A549 treated with CpdA at 1 μM for 4 hours (cell line): ENCODE measurements around the gene RDM1. TPM values are rescaled to one million over a fixed set of nuclear protein-coding genes. Genes with fewer than 3 reads are reported as not detected.

Source experiments
- total RNA-seq: library from RNA; stranded (reverse); fragments of 200-300 nt; extraction: Qiagen RNA extraction; gene quantifications from 5 replicates; pipeline ENCODE4 v1.2.3, GENCODE V29; 2022; ENCODE audit warnings: low read depth

The RDM1 gene, protein sequence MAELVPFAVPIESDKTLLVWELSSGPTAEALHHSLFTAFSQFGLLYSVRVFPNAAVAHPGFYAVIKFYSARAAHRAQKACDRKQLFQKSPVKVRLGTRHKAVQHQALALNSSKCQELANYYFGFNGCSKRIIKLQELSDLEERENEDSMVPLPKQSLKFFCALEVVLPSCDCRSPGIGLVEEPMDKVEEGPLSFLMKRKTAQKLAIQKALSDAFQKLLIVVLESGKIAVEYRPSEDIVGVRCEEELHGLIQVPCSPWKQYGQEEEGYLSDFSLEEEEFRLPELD
- total RNA-seq = 2.6 to 3.4 TPM (median 2.8 TPM) in 5 replicates

DNA sequence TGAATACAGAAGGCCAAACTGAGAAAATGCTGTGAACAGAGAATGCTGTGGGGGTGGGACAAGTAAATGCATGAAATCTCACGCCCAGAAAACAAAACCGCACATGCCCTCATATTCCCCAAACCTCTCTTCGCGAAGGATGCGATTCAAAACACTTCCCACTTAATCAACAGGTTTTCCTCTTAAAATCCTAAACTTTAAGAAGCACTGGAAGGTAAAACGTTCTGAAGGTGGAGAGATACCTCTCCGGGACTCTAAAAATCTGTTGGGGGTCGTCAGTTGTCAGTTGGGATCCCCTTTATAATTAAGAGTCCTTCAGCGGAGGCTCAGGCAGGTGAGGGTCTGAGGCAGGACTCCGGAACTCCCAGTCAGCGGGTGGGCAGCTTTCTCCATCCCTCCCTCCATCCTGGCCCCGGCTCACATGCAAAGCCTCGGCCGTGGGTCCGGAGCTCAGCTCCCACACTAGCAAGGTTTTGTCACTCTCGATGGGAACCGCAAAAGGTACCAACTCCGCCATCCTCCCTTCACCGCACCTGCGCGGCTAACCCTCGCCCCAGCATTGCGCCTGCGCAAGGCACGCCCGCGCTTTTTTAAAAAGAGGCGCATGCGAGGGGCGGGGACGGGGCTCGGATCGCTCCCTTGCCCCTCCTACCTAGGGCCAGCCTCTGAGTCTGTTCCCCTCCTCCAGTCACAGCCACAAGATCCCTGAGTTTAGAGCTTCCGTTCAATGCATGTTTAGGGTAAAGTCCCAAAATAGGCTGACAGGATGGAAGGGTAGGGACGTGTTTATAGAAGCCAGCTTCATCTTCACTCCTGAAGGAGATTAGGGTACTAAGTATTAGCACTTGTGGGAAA is at the start of gene RDM1:
TSS of gene RDM1 (minus strand) at position 563 of the 855 bp plus-strand sequence. CDS start at position 517, 46 bp downstream.

DNA sequence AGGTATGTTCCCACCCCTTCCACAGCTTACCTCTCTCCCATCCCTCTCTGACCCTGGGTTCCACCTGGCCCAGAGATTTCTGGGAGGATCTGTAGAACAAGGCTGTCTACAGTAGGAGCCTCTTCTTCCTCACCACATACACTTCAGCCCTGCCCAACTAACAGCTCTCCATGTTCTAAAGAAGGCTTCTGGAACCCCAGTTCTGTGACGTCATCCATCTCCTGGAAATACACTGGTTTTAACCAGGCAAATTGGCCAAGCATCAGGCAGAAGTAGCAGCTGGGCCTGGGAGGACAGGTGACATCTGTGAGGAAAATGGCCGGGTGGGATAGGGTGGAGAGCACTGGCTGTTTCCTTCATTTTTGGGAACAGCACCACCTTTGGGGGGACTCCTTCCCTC is 13.0 kb upstream of the RDM1 start, which contains the start of gene LYZL6:
TSS of gene LYZL6 (minus strand) at position 177 of the 400 bp plus-strand sequence. CDS start 4,357 bp downstream, outside the sequence.

DNA sequence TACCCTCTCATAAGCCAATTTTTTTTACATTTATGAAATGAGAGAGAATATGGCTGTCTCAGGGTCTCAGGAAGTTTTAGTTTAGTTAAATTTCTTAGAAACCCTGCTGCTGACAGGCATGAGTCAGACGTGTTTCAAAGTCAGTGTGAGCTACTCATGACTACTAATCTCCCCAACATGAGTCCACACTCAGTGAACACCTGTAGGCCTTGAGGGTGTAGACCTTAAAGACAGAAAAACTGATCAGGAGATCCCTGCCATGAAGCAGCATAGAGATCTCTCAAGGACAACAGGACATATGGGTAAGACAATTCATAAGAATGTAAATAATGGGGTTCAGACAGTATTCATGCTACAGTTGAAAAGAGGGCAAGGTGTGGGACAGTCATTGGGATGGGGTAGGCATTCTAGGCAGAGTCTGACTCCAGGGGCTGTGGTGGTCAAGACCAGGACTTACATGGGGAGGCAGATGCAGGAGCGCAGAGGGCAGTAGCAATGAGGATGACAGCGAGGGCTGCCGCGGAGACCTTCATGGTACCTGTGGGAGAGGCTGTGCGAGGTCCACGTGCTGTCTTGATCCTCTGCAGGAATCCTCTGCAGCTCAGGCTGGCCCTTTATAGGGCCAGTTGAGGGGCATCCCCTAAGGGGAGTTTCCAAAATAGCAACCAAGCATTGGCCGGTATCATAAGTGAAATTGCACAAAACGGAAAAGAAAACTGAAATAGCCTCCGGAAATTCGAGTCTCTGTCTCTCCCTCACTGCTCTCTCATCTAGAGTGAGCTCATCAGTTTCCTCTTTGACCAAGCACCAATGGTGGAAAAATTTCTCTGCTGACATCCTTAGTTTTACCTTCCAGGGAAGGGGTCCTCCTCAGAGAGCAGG is 50.6 kb downstream of the RDM1 start, which contains the start of gene CCL5:
TSS of gene CCL5 (minus strand) at position 588 of the 882 bp plus-strand sequence.

DNA sequence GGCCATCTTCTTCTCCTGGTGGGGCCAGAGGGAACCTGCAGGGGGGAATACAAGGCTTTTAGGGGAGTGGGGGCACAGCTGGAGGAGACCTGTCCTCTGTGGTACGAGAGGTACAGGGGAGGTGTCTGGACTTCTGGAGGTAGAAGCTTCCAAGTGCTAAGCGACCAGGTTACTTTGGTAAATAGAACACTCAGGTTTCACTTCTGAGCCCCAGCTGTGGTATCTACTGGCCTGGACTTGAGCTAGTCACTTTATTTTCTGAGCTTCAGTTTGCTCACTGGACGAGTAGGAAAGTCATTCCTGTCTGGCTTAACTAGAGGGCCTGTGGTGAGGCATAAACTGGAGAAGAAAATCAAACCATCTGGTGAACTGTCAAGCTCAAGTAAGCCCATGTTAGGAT is 61.8 kb downstream of the RDM1 start, which contains the start of gene HEATR9:
TSS of gene HEATR9 (minus strand) at position 155 of the 400 bp plus-strand sequence. CDS start at position 6, 149 bp downstream.

Other genes starting within 250 kb of the RDM1 start
- 0.05 to 0.15 TPM (median 0.10 TPM) in 5 replicates for gene RASL10B, start 199.1 kb downstream of the RDM1 start, total RNA-seq
- 0.09 to 0.21 TPM (median 0.12 TPM) in 4 of 5 replicates, not detected in the other for gene GAS2L2, start 177.5 kb downstream of the RDM1 start, total RNA-seq
- 0.23 to 0.42 TPM (median 0.30 TPM) in 5 replicates for gene C17orf50, start 169.9 kb downstream of the RDM1 start, total RNA-seq
- 3.6 to 7.7 TPM (median 6.0 TPM) in 5 replicates for gene MMP28, start 135.1 kb downstream of the RDM1 start, total RNA-seq
- gene TAF15, start 121.3 kb downstream of the RDM1 start, total RNA-seq = 209 to 237 TPM (median 216 TPM) in 5 replicates
- gene HEATR9, start 61.9 kb downstream of the RDM1 start, total RNA-seq = not detected in 5 replicates
- gene CCL5, start 50.4 kb downstream of the RDM1 start, total RNA-seq = 1.1 to 2.1 TPM (median 1.7 TPM) in 5 replicates
- not detected in 5 replicates for gene LYZL6, start 12.9 kb upstream of the RDM1 start, total RNA-seq
- not detected in 5 replicates for gene CCL16, start 50.7 kb upstream of the RDM1 start, total RNA-seq
- gene CCL14, start 56.0 kb upstream of the RDM1 start, total RNA-seq = not detected in 5 replicates
- gene CCL15, start 70.8 kb upstream of the RDM1 start, total RNA-seq = not detected in 5 replicates
- not detected in 5 replicates for gene CCL23, start 87.2 kb upstream of the RDM1 start, total RNA-seq
- gene CCL18, start 133.5 kb upstream of the RDM1 start, total RNA-seq = not detected in 5 replicates
- not detected in 5 replicates for gene CCL3, start 159.4 kb upstream of the RDM1 start, total RNA-seq
- not detected in 5 replicates for gene CCL4, start 173.1 kb upstream of the RDM1 start, total RNA-seq
- gene TBC1D3B, start 245.9 kb upstream of the RDM1 start, total RNA-seq = 1.9 to 3.7 TPM (median 3.5 TPM) in 5 replicates